ENCODE measurements around the gene CHAD. TPM values are rescaled to one million over a fixed set of nuclear protein-coding genes. Genes with fewer than 3 reads are reported as not detected.

CHAD gene
- total RNA-seq, 1 donor from 2014 or later: not detected

GRCh38 chr17:50471009-50471905, 2.6 kb upstream of the CHAD start:
- TF ChIP-seq CTCF (IDR thresholded peaks at IDR 0.05): no peak
- Histone ChIP-seq H3K27ac (no peak overlapping the region), H3K4me1 (peaks cover 6% of the 10 kb centered on the region), H3K27me3 (peaks cover 12% of the 10 kb centered on the region), H3K36me3 (peaks cover 5% of the 10 kb centered on the region), H3K4me3 (no peak overlapping the region), H3K9me3 (no peaks in the 10 kb centered on the region)
- intact Hi-C loops (cut with DNase I): no loop called here
- ATAC-seq: no peak
- DNase-seq: no peak

GRCh38 chr17:50470426-50470825, 1.7 kb upstream of the CHAD start:
- no peak for ATAC-seq
- intact Hi-C loops (cut with DNase I): no loop called here
- no peak overlapping the region for H3K27ac ChIP-seq
- no peak overlapping the region for H3K4me3 ChIP-seq
- no peaks in the 10 kb centered on the region for H3K9me3 ChIP-seq
- no peak for DNase-seq
- H3K4me1 ChIP-seq: peaks cover 6% of the 10 kb centered on the region
- H3K27me3 ChIP-seq: peaks cover 12% of the 10 kb centered on the region
- no peak for TF ChIP-seq CTCF (IDR thresholded peaks at IDR 0.05)
- peaks cover 5% of the 10 kb centered on the region for H3K36me3 ChIP-seq

- H3K36me3 ChIP-seq: peaks cover 5% of the 10 kb centered on the region
- no peak for TF ChIP-seq CTCF (IDR thresholded peaks at IDR 0.05)
- H3K27ac ChIP-seq: no peak overlapping the region
- DNase-seq: no peak
- H3K4me1 ChIP-seq: peaks cover 6% of the 10 kb centered on the region
- no peaks in the 10 kb centered on the region for H3K9me3 ChIP-seq
- no peak overlapping the region for H3K4me3 ChIP-seq
- intact Hi-C loops (cut with DNase I): no loop called here
- no peak for ATAC-seq
- peaks cover 12% of the 10 kb centered on the region for H3K27me3 ChIP-seq
Measured at GRCh38 chr17:50469671-50470305, 1.1 kb upstream of the CHAD start.

- Histone ChIP-seq H3K27me3 (peaks cover 12% of the 10 kb centered on the region), H3K4me3 (peak overlapping the region; percentile 14), H3K9me3 (no peaks in the 10 kb centered on the region), H3K27ac (no peak overlapping the region), H3K4me1 (peaks cover 6% of the 10 kb centered on the region), H3K36me3 (peaks cover 5% of the 10 kb centered on the region)
- TF ChIP-seq CTCF (IDR thresholded peaks at IDR 0.05): no peak
- no peak for DNase-seq
- intact Hi-C loops (cut with DNase I): no loop called here
- no peak for ATAC-seq
Measured at GRCh38 chr17:50469208-50469605, 527 bp upstream of the CHAD start.

- Histone ChIP-seq H3K27ac (no peak overlapping the region), H3K27me3 (peaks cover 12% of the 10 kb centered on the region), H3K36me3 (peaks cover 7% of the 10 kb centered on the region), H3K4me3 (no peak overlapping the region), H3K9me3 (no peaks in the 10 kb centered on the region), H3K4me1 (peaks cover 6% of the 10 kb centered on the region)
- no peak for ATAC-seq
- DNase-seq: no peak
- intact Hi-C loops (cut with DNase I): no loop called here
- no peak for TF ChIP-seq CTCF (IDR thresholded peaks at IDR 0.05)
Measured at GRCh38 chr17:50467855-50468303, 801 bp downstream of the CHAD start.
